ENCODE results near the gene SH3RF2.
"Not testable (repeated sequence)": the region's sequence is repeated elsewhere in the genome, so short reads cannot be mapped to it uniquely, and the experiment has no call there.

Gene SH3RF2

GRCh38 chr5:146009020-146009419, 72.6 kb downstream of the SH3RF2 start:
- DNase-seq = no peak

GRCh38 chr5:146010447-146010846, 74.1 kb downstream of the SH3RF2 start:
- not testable (repeated sequence) for DNase-seq

- no peak for DNase-seq
Observed at GRCh38 chr5:146013761-146014160, 77.4 kb downstream of the SH3RF2 start.

GRCh38 chr5:146015001-146015400, 78.6 kb downstream of the SH3RF2 start:
- no peak for DNase-seq

- no peak for DNase-seq
Observed at GRCh38 chr5:146016764-146017484, 80.5 kb downstream of the SH3RF2 start.

GRCh38 chr5:146018514-146019375, 82.4 kb downstream of the SH3RF2 start:
- no peak for DNase-seq

- DNase-seq = no peak
Observed at GRCh38 chr5:146020100-146020499, 83.7 kb downstream of the SH3RF2 start.

- no peak for DNase-seq
Observed at GRCh38 chr5:146024034-146024433, 87.7 kb downstream of the SH3RF2 start.

GRCh38 chr5:146025114-146025680, 88.8 kb downstream of the SH3RF2 start:
- DNase-seq = no peak

GRCh38 chr5:146025681-146026080, 89.3 kb downstream of the SH3RF2 start:
- no peak for DNase-seq

GRCh38 chr5:146026307-146027010, 90.1 kb downstream of the SH3RF2 start:
- DNase-seq = no peak

GRCh38 chr5:146027751-146028150, 91.4 kb downstream of the SH3RF2 start:
- DNase-seq = no peak

- DNase-seq = no peak
Observed at GRCh38 chr5:146032911-146033310, 96.5 kb downstream of the SH3RF2 start.

GRCh38 chr5:146034127-146034526, 97.7 kb downstream of the SH3RF2 start:
- no peak for DNase-seq

GRCh38 chr5:146034605-146035004, 98.2 kb downstream of the SH3RF2 start:
- no peak for DNase-seq

- no peak for DNase-seq
Observed at GRCh38 chr5:146039420-146039819, 103.0 kb downstream of the SH3RF2 start.

GRCh38 chr5:146040527-146040926, 104.1 kb downstream of the SH3RF2 start:
- DNase-seq = no peak

GRCh38 chr5:146041180-146041789, 104.9 kb downstream of the SH3RF2 start:
- no peak for DNase-seq

- DNase-seq = no peak
Observed at GRCh38 chr5:146042628-146043279, 106.4 kb downstream of the SH3RF2 start.

- DNase-seq = no peak
Observed at GRCh38 chr5:146043722-146044121, 107.3 kb downstream of the SH3RF2 start.

GRCh38 chr5:146047396-146047795, 111.0 kb downstream of the SH3RF2 start:
- DNase-seq = no peak
